AG09309 (cell line): Measurements from ENCODE around the gene MLX.

Source experiments
- DNase-seq: peaks from one replicate; pipeline ENCODE4 v3.0.0-alpha.2; 2010; ENCODE audit warnings: low read depth
- H3K4me3 ChIP-seq: 2 replicates; pipeline ENCODE4 v1.5.1; 2011; ENCODE audit warnings: mild to moderate bottlenecking, low read depth, low read length, moderate library complexity; ENCODE audit not compliant: control insufficient read depth
- TF ChIP-seq, protein P1 (sequence below): IDR thresholded peaks from 2 replicates; pipeline ENCODE4 v1.5.1; 2011; ENCODE audit warnings: mild to moderate bottlenecking, low read depth, low read length, inconsistent platforms; ENCODE audit not compliant: insufficient read depth, control insufficient read depth; ENCODE audit errors: missing control alignments

MLX gene

DNA sequence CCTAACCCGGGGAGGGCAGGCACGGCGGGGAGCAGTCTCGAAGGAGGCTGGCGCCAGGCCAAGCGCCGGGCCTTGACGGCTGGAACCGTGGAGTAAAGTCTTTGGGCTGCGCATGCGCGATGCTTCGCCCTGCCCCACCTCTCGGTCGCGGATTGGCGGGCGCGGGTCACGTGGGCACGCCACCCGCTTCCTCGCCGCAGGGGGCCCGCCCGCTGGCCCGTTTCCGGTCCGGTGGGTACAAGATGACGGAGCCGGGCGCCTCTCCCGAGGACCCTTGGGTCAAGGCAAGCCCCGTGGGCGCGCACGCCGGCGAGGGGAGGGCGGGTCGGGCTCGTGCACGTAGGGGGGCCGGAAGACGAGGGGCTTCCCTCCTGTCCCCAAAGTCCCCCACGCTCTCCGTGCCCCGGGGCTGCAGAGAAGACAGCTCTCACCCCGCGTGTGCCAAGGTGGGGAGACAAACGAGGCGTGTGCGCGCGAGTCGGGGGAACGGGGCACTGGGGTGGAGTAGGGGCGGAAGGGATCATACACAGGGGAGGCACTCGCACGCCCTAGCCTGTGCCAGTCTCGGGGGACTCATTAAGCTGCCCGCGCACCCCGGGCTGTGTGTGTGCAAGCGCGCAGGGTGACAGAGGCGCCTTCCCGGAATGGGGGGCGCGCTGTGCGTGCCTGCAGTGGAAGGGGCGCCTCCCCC lies at the start of gene MLX:
MLX (plus strand) TSS at position 218 of the 691 bp plus-strand sequence; CDS start at position 243, 25 bp downstream.
- TF ChIP-seq, protein P1, sequence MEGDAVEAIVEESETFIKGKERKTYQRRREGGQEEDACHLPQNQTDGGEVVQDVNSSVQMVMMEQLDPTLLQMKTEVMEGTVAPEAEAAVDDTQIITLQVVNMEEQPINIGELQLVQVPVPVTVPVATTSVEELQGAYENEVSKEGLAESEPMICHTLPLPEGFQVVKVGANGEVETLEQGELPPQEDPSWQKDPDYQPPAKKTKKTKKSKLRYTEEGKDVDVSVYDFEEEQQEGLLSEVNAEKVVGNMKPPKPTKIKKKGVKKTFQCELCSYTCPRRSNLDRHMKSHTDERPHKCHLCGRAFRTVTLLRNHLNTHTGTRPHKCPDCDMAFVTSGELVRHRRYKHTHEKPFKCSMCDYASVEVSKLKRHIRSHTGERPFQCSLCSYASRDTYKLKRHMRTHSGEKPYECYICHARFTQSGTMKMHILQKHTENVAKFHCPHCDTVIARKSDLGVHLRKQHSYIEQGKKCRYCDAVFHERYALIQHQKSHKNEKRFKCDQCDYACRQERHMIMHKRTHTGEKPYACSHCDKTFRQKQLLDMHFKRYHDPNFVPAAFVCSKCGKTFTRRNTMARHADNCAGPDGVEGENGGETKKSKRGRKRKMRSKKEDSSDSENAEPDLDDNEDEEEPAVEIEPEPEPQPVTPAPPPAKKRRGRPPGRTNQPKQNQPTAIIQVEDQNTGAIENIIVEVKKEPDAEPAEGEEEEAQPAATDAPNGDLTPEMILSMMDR = no peak
- H3K4me3 ChIP-seq = peak within 1 kb of the TSS; percentile 96
- peak; percentile 39 for DNase-seq

- TF ChIP-seq, protein P1 = peak; percentile 95
- H3K4me3 ChIP-seq = no peak overlapping the region
- DNase-seq = peak; percentile 90
Observed at GRCh38 chr17:42517516-42517915, 49.4 kb upstream of the MLX start.

DNA sequence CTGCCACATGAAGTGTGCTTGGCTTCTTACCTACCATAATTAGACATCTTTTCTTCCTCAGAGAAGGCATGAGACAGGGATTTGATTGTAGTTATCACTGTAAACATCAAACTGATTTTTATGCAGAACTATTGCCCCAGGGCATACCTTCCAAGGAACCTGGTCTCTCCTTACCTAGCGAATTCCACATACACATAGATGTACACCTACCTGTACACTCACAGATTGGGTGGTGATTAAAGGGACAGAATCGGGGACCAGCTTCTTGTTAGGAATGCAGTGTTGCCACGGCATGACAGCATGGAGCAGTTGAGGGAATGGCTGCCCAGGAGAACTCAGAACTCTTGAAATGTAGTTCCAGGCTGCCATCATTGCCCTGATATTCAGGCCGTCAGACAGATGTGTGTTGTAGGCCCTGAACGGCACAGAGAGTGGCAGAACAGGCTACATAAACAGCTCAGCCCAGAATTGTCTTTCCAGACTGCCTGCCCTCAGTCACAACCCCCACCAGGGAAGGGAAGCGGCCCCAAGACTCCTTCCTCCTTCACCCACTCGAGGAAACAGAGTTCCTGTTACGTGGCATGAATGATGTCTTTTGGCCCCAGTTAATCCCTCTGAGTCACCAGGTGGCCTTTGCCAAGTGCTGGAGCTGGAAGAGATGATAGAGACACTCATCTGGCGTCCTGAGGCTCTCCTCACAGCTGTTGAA lies 48.7 kb upstream of the MLX start:
- no peak overlapping the region for H3K4me3 ChIP-seq
- TF ChIP-seq, protein P1 = no peak
- peak; percentile 90 for DNase-seq

DNA sequence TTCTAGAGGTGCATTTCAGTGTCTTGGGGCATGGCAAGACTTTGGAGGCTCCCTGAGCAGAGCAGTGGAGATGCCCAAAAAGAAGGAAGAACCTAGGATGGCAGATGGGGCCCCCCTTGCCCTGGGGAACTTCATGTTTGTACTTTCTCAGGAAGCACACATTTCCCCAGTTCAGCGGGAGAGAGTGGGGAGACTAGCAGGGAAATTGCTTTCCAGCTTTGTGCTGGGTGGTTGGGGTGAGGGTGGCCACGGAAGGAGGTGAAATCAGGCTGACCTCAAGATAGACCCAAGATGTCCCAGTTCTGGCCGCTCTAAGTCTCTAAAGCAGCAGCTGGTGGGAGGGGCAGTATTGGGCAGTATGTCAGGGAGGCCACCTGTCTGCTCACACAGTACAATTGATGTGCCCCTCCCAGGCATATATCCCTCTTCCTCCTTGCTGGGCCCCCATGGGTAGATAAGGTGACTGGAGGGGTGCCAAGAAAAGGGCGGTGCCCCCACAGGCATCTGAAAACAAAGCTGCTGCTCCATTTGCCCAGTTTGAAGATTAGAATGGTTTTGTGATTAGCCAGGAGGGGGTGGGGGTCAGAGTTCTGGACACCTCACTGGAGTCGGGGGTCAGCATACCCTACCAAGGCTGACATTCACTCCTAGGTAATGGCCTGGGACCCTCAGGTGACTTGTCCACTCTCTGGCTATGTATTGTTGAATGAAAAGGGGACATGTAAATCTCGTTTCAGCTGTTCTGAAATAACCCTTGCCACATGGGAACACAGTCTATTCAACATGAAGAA lies 48.0 kb upstream of the MLX start:
- TF ChIP-seq, protein P1 = no peak
- H3K4me3 ChIP-seq = no peak overlapping the region
- DNase-seq = no peak

GRCh38 chr17:42519546-42520491 lies 47.1 kb upstream of the MLX start:
- DNase-seq = peak; percentile 96
- H3K4me3 ChIP-seq = no peak overlapping the region
- TF ChIP-seq, protein P1 = peak; percentile 14

DNA sequence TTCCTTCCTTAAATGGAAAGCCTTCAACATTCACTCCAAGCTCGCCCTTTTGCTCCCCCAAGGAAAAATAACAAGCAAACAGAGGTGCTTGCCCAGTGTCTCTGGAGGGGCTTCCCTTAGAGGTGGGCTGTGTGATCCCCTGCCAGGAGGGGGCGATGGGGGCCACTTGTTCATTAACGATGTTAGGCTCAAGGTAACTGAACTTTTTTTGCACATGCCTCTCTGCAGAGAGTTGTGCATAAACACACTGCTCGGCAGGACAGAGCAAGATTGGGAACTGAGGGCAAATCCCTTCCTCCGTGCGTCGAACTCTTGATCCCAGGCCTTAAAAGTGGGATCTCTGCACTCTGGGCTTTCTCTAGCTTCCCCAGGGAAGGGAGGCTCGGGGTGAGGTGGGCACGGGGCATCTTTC lies 46.4 kb upstream of the MLX start:
- TF ChIP-seq, protein P1 = peak; percentile 7
- H3K4me3 ChIP-seq = no peak overlapping the region
- no peak for DNase-seq
